Choroid plexus epithelial cell (primary cell): ENCODE measurements around the gene GXYLT2.
A peak's percentile ranks its signal among the peaks of the same experiment; 100 is the strongest.

ENCODE experiments used
- DNase-seq: peaks from one replicate; pipeline ENCODE4 v3.0.0-alpha.2; 2010; ENCODE audit warnings: low read depth
- H3K4me3 ChIP-seq: 2 replicates; pipeline ENCODE4 v1.5.1; 2011; ENCODE audit warnings: low read depth, mild to moderate bottlenecking, control low read depth, low read length, moderate library complexity
- TF ChIP-seq, protein P1 (sequence below): conservative IDR thresholded peaks from 2 replicates; pipeline ENCODE4 v1.5.1; 2011; ENCODE audit warnings: low read depth, mild to moderate bottlenecking, control low read depth, inconsistent platforms, low read length, moderate library complexity

GXYLT2 gene

DNA sequence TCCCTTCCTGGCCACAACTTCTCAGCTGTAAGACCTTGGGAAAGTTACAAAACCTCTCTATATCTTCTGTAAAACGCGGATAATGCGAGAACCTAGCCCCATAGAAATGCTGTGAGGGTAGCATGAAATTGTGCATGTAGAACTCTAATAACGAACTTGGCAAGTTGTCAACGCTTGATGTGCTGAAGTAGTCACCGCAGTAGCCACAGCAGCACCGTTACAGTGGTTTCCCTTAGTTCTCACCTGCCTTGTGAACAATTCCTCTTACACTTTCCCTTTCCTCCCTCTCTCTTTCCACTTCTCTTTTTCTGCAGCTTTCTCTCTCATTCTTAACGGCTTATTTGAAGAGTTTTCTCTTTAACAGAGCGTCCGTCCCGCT lies 39.2 kb upstream of the GXYLT2 start:
- TF ChIP-seq, protein P1, sequence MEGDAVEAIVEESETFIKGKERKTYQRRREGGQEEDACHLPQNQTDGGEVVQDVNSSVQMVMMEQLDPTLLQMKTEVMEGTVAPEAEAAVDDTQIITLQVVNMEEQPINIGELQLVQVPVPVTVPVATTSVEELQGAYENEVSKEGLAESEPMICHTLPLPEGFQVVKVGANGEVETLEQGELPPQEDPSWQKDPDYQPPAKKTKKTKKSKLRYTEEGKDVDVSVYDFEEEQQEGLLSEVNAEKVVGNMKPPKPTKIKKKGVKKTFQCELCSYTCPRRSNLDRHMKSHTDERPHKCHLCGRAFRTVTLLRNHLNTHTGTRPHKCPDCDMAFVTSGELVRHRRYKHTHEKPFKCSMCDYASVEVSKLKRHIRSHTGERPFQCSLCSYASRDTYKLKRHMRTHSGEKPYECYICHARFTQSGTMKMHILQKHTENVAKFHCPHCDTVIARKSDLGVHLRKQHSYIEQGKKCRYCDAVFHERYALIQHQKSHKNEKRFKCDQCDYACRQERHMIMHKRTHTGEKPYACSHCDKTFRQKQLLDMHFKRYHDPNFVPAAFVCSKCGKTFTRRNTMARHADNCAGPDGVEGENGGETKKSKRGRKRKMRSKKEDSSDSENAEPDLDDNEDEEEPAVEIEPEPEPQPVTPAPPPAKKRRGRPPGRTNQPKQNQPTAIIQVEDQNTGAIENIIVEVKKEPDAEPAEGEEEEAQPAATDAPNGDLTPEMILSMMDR: no peak
- peak overlapping the region; percentile 95 for H3K4me3 ChIP-seq
- DNase-seq: peak; percentile 30

DNA sequence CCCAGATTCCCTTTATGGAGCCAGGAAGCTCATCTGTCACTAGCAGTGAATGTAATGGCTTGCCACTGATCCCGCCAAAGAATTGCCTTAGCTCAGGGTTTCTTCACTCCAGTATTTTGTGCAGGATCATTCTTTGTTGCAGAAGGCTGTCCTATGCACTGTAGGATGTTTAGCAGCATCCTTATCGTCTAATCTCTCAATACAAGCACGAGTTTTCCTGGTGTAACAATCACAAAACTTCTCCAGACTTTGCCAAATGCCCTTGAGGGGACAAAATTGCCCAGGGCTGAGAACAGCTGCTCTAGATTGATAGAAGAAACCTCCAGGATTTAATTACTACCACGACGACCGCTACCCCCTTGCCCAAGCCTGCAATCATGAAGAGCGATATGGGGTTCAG lies 32.8 kb upstream of the GXYLT2 start:
- DNase-seq: no peak

DNA sequence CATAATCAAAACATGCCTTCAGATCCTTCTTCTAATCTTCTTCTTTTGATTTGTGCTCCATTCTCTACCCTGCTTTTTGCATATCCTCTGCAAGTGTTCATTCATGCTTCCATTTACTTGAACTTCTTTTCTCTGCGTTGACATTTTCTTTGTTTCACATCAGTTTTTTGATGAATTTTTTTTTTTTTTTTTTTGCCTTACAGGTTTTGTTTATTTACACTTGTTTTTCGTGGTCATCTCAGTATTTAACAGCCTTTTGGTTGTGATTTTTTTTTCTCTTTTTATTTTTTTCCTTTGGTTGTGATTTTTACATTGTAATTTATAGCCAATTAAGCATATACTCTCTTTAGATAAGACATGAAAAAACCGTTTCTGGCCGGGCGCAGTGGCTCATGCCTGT lies 27.8 kb upstream of the GXYLT2 start:
- DNase-seq: no peak
- TF ChIP-seq, protein P1: no peak
- no peak overlapping the region for H3K4me3 ChIP-seq

More for the DNA sequence above, 32.8 kb upstream of the GXYLT2 start:
- no peak overlapping the region for H3K4me3 ChIP-seq
- TF ChIP-seq, protein P1: no peak

GRCh38 chr3:72860846-72861245 lies 27.0 kb upstream of the GXYLT2 start:
- DNase-seq: no peak
- TF ChIP-seq, protein P1: no peak
- no peak overlapping the region for H3K4me3 ChIP-seq

- no peak overlapping the region for H3K4me3 ChIP-seq
- TF ChIP-seq, protein P1: no peak
- DNase-seq: no peak
Measured at GRCh38 chr3:72862314-72863090, 25.3 kb upstream of the GXYLT2 start.

GRCh38 chr3:72872183-72872582 lies 15.7 kb upstream of the GXYLT2 start:
- TF ChIP-seq, protein P1: no peak
- H3K4me3 ChIP-seq: no peak overlapping the region
- no peak for DNase-seq

DNA sequence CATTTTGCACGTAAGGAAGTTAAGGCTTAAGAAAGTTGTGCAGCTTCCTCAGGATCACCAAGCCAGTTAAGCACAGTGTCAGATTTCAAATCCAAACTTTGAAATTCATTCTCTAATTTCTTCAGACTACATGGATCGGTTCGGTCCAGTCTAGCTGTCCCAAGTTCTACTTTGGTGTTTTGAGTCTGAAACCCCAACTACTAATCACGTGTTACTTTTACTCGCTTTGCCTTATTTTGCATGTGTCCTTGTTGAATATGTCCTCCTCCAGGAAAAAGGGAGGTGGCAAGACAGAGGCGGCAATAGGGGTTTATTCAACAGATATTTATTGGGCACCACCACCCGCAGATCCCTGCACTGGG lies 522 bp upstream of the GXYLT2 start:
- DNase-seq: peak; percentile 26
- TF ChIP-seq, protein P1: no peak
- H3K4me3 ChIP-seq: peak overlapping the region; percentile 72
